HS-27A (cell line): ENCODE results near the gene POLH.

Source experiments
- DNase-seq: peaks from one replicate; pipeline ENCODE4 v3.0.0-alpha.2; 2012; ENCODE audit warnings: low read depth, missing footprints

POLH gene

GRCh38 chr6:43606019-43606418, 30.0 kb downstream of the POLH start:
- DNase-seq: no peak

- peak; percentile 43 for DNase-seq
These were observed 32.4 kb downstream of the POLH start for GRCh38 chr6:43608310-43608763.

GRCh38 chr6:43608807-43609206, 32.8 kb downstream of the POLH start:
- no peak for DNase-seq

GRCh38 chr6:43609402-43609801, 33.4 kb downstream of the POLH start:
- DNase-seq: no peak

GRCh38 chr6:43610431-43610830, 34.4 kb downstream of the POLH start:
- DNase-seq: no peak

- DNase-seq: no peak
These were observed 37.9 kb downstream of the POLH start for GRCh38 chr6:43613721-43614395.

GRCh38 chr6:43614396-43614730, 38.4 kb downstream of the POLH start:
- DNase-seq: no peak

- no peak for DNase-seq
These were observed 40.9 kb downstream of the POLH start for GRCh38 chr6:43616725-43617472.

GRCh38 chr6:43621078-43621835, 45.3 kb downstream of the POLH start:
- no peak for DNase-seq

GRCh38 chr6:43621836-43622180, 45.8 kb downstream of the POLH start:
- DNase-seq: no peak

GRCh38 chr6:43622541-43622940, 46.6 kb downstream of the POLH start:
- no peak for DNase-seq

GRCh38 chr6:43623880-43624785, 48.1 kb downstream of the POLH start:
- DNase-seq: no peak

GRCh38 chr6:43624786-43625288, 48.9 kb downstream of the POLH start:
- DNase-seq: no peak

GRCh38 chr6:43625393-43625992, 49.5 kb downstream of the POLH start:
- no peak for DNase-seq

GRCh38 chr6:43627008-43627825, 51.2 kb downstream of the POLH start:
- peak; percentile 87 for DNase-seq

GRCh38 chr6:43628393-43629103, 52.6 kb downstream of the POLH start:
- no peak for DNase-seq

GRCh38 chr6:43629104-43629504, 53.1 kb downstream of the POLH start, which contains the start of gene GTPBP2:
Gene GTPBP2, minus strand, starts transcription at chr6:43629264. Its CDS starts 102 bp downstream, at chr6:43629162.
- DNase-seq: peak; percentile 97

- peak; percentile 97 for DNase-seq
These were observed 53.7 kb downstream of the POLH start for GRCh38 chr6:43629505-43630300.
